HG02763 (cell line): ENCODE measurements around the gene GALNT9.

Experiments used
- ATAC-seq: cut with Tn5 transposase; IDR thresholded peaks from one replicate; pipeline ENCODE4 v1.9.1; 2021; ENCODE audit warnings: mild to moderate bottlenecking, moderate library complexity; ENCODE audit not compliant: unreplicated experiment

Gene GALNT9

DNA sequence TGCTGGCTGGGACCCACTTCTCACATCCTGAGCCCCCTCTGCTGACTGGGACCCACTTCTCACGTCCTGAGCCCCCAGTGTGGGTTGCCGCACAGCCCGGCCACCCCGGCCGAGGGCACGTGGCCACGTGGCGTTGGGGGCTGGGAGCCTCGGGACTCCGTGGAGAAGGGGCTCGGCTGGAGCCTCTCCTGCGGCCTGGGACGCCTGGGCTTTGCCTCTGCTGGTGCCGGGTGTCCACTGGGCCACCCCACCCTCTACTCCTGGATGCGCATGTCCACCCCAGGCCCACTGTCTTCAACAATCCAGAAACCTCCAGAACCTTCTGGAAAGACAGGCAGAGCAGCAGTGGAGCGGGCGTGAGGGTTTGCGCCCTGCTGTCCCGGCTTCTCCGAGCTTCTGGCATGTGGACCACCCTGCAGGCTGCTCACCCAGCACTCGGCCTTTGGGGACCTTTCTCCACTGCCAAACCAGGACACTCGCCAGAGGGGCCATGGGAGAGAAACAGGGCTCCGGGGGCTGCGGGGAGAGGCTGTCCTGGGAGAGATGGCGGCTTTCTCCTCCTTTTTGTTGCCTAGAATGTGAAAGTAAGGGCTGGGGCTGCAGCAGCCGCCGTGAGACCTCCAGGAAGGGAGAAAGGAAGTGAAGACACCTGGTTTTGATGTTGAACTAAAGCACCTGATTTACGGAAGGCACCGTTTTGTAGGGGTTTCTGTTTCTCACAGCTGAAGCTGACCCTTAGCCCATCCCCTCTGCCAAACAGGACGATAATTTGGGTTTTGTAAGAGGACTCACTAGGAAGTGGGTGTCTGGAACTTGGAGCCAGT lies 155.2 kb downstream of the GALNT9 start:
- no peak for ATAC-seq

DNA sequence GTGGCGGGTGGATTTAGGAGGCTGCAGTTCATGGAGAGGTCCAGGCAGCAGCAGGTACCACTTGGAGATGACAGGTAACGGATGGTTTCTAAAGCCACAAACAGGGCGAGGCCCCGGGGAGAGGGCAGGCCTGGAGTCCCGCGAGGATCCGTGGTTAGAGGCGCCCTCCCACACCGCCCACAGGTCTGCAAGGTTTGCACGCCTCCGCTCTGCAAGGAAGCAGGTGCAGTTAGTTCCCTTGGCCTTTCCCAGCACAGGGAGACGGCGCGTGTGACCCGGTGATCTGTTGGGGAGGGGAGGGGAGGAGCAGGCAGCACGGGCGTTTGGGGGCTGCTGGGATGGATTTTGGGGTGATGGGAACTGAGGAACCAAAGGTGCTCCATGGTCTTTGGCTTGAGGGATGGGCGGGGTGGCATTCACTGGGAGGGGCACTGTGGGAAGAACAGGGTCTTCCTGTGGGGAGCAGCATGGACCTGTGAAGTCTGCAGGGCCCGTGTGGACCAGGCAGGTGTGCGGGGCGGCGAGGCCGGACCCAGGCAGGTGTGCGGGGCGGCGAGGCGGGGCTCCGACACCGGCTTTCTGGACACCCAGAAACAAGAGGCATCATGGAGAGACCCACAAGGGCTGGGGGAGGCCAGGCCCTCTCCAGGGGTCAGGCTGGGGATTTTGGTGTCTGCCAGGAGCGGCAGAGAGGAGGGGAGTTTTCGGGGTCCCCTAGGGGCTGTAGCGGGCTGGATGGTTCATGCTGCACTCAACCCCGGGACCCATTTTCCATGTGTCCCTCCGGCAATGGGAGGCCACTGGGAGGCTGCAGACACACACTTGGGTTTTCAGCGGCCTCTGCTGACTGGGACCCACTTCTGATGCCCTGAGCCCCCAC lies 156.0 kb downstream of the GALNT9 start:
- ATAC-seq, result no peak

DNA sequence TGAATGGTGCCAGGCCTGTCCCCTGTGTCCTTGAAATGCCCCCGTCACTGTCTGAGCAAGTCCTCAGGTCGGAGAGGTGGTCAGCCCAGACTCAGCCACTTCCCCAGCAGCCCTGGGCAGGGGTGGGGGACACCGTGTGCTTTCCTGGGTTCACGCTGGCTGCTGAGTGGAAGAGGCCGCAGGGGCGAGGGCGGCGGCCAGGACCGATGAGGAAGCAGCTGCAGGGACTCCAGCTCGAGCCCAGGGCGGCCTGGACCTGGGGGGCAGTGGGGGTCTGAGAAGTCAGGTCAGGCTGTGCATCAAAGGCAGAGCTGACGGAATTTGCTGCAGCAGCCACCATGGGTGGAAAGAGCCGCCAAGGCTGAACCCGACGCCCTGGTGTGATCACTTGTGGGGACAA lies 156.8 kb downstream of the GALNT9 start:
- no peak for ATAC-seq

DNA sequence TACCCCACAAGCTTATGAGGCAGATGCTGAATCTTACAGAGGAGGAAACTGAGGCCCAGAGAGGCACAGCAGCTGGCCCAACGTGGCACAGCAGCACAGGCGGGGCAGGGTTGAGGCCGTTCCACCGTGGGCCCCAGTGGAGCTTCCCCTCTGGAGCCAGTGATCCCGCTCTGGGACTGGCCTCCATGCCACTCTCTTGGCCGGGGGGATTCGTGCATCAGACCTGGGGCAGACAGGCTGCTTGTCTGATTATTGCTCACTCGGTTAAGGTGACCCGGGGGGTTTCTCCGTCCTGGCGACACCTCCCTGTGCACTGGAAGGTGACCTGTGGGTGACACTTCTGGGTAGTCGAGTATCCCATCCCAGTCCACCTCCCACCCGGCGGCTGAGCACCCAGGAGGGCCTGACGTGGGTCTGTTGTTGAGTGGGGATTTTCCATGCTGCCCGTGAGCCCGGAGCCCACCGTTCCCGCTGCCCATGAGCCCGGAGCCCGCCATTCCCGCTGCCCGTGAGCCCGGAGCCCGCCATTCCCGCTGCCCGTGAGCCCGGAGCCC lies 157.3 kb downstream of the GALNT9 start:
- no peak for ATAC-seq

DNA sequence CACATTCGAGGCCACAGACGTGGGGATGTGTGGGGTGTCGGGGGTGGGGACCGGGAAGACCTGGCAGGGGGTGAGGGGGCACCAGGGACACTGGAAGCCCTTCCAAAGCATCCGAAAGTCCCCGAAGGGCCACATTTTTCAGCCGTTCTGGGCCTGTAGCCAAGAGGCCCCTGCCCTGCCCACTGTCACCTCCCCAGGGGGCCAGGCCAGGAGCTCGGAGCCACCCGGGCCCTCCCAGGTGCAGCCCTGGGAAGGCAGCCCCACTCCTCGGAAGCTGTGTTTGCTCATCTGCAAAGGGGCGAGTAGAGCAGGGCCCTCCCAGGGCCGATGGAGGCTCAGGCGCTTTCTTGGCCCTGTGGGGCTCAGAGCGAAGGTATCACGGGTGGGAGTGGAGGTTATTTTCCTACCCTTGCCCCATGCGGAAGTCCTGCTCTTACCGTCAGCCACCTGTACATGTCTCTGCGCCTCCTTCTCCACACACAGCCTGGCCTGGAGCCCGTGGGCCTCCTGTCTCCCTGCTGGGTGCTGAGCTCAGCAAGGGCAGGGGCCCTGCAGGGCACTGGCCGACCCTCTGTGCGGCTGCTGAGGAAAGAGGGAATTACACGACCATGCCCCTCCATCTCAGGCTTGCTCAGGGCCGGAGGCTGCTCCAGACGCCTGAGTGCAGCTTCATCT lies 158.0 kb downstream of the GALNT9 start:
- no peak for ATAC-seq

DNA sequence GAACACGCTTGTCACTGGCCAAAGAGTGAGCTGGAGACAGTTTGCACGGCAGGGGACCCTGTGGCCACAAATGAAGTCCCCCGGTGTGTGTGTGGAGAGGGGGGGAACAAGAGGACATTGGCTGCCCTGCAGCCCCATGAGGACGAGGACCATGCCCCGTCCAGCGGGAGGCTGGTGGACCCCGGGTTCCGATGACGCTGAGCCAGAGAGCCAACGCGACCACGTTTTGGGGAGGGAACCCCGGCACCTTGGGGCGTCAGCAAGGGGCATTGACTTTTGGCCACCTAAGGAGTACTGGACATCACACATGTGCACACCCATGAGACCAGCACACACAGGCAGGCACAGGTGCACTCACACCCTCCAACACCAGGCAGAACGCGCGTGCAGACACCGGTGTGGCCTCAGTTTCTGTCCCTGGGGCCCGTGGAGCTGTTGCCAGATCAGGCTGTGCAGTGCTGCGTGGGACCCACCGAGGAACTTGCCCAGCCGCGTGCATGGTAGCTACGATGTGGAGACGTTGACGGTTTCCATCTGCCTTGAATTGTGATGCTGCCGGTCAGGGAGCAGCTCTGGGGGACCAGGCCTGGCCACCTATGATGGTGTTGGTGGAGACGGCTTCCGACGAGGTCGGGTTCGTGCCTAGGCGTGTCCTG lies 158.6 kb downstream of the GALNT9 start:
- no peak for ATAC-seq

DNA sequence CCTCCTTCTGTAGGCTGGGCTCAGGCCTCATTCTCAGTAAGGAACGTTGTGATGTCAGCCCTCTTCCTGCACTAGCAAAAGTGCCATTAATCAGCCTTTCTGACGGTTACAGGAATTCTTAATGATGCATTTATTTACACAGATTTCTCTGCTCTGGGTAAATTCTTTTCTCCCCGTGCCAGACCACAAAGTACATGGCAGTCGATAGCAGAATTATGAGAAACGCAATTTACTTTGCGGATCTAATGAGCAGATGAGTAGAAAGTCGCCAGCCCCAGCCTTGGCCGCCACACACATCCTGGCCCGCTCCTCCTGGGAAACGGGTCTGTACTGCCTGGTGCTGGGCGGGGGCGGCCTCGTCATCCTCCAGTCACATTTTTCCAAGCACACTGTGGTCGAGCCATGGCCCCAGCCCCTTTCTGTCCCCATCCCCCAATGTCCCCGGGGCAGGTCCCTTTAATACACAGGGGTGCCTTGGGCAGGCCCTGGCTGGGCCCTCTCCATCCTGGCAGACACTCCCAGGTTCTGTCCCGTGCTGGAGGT lies 159.2 kb downstream of the GALNT9 start:
- no peak for ATAC-seq

DNA sequence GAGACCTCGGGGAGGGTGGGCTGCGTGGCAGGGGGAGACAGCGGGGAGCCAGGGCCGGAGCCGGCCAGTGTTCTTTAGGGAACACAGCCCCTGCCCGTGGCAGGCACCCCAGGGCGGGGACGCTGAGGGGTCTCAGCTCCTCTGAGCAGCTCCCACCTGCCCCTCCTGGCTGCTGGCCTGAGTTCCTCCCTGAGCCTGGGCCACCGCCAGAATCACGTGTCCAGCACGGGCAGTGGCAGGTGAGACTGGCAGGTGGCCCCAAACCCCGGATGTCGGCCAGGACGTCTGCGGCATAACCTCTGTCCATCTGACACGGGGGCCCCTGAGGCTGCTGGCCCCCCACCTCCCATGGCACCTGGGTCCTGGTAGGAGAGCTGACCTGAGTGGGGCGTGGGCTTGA lies 160.0 kb downstream of the GALNT9 start:
- ATAC-seq, result no peak

DNA sequence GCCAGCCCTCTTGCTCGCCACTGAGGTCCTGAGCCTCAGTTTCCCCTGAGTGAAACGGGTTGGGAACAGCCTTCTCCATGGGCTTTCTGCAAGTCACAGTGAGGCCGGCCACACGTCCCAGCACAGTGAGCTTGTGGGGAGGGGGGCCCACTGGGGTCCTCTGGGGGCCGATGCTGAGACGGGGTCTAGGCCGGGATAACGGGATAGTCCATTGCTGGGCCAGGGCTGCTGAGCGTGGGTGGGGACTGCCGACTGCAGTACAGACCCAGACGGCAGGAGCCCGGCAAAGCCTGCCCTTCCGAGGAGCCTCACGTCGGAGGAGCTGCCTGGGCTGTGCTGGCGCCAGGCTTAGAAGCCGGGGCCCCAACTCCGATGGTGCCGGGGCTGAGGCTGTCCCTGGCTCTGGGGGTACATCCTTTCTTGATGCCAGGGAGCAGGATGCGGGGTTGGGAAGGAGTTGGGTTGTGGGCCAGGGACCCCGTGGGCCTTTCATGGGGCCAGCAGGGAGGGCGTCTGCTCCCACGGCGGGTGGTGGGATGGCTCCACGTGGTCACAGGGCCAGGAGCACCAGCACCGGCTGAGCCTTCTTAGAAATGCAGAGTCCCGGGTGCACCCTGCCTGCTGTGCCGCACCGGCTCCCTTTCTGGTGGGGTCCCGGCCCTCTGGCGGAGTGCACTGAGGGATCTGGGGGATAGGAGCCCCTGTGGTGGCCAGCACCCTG lies 160.9 kb downstream of the GALNT9 start:
- no peak for ATAC-seq

DNA sequence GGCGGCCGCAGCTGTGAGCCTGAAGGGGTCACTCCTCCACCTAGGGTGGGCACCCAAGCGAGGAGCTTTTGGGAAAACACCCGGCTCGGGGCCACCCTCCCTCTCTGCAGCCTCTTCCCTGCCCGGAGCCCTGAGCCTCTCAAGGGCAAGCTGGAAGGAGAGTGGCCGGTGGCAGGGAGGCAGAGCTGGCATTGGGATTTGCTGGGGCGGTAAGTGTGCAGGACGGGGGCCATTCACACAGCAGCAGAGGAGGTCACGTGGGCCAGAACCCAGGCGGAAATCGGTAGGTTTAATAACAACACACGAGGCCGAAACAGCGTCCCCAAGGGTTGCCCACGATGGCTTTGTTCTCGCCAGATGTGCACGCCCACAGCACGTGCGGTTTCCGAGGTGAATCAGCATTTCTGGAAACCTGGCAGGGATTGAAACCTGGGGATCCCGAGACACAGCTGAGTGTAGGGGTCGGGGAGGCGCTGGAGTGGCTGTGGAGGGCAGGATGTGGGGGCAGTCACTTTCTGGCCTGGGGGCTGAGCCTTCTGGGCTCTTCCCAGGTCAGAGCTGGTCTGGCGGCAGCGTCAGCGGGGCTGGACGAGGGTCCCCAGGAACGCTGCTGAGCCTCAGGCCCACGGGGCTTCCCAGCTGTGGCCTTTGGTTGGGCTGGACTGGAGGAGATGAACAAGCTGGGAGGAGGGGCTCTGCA lies 161.6 kb downstream of the GALNT9 start:
- no peak for ATAC-seq

DNA sequence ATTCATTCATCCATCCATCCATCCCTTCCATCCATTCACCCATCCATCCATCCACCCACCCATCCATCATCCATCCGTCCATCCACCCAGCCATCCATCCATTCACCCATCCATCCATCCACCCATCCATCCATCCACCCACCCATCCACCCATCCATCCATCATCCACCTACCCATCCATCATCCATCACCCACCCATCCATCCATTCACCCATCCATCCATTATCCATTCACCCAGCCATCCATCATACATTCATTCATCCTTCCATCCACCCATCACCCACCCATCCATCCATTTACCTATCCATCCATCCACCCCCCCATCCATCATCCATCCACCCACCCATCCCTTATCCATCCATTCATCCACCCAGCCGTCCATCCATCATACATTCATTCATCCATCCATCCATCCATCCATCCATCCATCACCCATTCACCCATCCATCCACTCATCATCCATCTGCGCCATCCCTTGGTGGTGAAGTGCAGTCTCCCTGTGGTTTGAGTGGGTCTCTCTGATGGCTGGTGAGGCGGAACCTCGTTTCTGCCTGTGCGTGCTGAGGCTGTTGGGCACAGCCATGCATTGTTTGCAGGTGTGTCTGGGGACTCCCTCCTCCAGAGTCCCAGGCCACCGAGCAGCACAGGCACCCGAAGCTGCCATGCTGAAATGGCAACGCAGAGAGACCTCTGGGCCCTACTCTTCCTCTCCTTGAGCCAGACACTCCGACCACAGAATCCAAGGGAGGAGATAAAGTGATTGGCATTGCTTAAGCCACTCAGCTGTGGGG lies 162.4 kb downstream of the GALNT9 start:
- ATAC-seq, result no peak

DNA sequence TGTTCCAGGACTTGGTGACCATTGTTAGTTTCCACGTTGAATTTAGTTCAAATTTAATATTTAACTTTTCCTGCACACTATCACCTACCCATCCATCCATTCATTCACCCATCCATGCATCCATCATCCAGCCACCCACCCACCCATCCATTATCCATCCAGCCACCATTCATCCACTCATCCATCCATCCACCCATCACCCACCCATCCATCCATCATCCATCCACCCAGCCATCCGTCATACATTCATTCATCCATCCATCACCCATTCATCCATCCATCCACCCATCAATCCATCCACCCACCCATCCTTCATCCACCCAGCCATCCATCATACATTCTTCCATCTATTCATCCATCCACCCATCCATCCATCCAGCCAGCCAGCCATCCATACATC lies 163.3 kb downstream of the GALNT9 start:
- ATAC-seq, result no peak

DNA sequence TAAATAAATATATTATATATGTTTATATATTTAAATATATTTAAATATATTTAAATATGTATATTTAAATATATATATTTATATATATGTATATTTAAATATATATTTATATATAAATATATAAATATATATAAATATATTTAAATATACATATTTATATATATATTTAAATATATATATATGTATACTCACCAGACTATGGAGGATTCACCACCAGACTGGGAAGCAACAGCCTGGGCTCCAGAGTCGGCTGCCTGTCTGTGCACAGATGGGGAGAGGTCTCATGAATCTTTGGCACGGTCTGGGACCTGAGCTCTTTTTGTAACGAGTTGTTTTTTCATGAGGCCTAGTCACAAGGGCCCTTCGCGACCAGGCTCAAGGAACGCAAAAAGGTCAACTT lies 163.8 kb downstream of the GALNT9 start:
- ATAC-seq, result no peak

DNA sequence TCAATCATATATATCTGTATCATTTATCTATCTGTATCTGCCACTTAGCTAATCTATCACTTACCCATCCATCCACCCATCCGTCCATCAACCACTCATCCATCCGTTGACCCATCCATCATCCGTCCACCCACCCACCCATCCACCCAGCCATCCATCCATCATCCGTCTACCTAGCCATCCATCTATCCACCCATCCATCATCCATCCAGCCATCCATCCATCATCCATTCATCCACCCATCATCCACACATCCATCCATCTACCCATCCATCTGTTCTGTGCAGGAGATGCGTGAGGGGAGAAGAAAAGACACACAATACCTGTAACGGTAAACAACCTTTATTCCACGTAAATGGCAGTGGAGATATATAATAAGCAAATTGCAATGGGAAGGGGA lies 165.0 kb downstream of the GALNT9 start:
- no peak for ATAC-seq

DNA sequence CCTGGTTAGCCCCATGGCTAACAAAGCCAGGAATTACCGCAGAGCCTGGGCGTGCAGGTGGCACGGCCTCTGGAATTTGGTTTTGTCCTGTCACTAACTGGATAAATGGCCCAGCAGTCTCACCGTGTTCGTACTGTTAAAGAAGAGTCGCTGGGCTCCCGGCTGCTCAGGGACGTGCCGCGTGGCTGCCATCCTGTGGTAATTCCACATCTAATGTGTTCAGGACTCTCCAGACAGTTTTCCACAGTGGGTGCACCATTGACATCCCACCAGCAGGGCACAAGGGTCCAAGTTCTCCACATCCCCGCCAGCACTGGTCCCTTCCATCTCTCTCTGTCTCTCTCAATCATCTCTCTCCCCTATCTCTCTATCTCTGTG lies 165.5 kb downstream of the GALNT9 start:
- ATAC-seq, result no peak

DNA sequence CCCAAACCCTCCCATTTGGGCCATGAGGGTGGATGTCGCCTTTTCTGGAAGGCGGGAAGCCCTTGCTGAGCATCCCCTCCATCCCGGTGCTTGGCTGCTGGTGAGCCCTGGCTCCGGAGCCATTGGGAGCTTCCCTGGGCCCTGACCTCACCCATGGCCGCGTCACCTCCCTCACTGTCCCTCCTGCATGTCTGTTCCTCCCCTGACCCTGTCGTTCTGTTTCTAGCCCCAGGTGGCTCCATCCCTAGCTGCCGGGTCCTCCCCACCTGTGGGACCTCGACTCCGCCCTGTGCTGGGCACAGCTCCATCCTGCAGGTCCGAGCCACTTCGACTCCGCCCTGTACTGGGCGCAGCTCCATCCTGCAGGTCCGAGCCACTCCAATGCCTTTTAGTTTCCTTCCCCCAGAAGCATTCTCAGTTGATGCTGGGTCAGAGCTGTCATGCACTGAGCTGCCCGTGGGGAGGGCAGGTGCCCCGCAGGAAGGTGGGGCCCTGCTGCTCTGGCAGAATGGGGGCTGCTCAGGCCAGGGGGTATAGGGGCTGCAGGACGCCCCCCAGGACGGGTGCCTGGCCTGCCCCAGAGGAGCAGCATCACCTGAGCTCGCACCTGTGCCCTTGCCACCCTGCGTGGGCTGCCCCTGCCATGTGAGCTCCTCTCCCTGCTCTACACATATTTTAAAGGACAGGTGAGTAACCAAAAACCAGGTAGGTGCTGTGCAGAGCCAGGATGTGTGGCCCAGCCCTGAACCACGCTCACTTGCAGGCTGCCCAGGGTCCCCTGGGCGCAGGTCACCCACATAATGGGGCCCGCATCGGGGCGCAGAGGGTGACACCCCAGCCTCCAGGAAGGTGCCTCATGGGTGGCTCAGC lies 166.1 kb downstream of the GALNT9 start:
- no peak for ATAC-seq

DNA sequence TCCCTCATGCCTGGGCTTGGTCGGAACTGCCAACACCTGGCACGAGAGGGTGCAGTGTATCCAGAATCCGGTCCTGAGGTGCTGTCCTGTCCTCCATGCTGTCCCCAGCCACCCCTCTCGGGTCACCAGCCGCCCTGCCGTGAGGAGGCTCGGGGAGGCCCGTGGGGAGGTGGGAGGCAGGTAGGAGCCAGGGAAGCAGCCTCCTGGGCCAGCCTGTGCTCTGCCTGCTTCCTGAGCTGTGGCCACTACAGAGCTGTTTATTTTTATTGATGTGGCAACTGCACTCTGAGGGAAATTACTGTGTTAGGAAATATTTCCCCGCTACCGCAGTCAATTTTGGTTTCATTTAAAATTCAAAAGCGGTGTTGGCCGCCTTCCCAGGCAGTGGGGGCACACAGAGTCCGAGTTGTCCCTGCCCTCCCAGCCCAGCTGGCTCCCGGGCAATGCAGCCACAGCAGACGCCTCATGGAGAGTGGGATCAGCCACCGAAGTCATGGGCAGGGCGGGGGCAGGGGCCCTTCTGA lies 166.8 kb downstream of the GALNT9 start:
- ATAC-seq, result no peak
